H1 (cell line): ENCODE data around the gene CC2D1B. TPM values are rescaled to one million over a fixed set of nuclear protein-coding genes. Genes with fewer than 3 reads are reported as not detected.

Experiments
- CBX5 ChIP-seq: fragments of 300-800, 300-1000 bp; sonication (generic); IDR thresholded peaks from 2 replicates; pipeline ENCODE4 v1.7.1; 2016; ENCODE audit warnings: antibody characterized with exemption, low read length, low read depth
- JUN ChIP-seq: IDR thresholded peaks from 2 replicates; pipeline ENCODE4 v1.6.1; 2011; ENCODE audit warnings: low read depth, mild to moderate bottlenecking, improper control_type of control experiment, low read length
- KDM5A ChIP-seq: fragments of 200-600 bp; IDR thresholded peaks from 2 replicates; pipeline ENCODE4 v1.7.1; 2012; ENCODE audit warnings: mild to moderate bottlenecking, low read length, inconsistent platforms, mixed read lengths
- polyA plus RNA-seq, 7 experiments: library from polyadenylated mRNA; depleted of rRNA in 3 of 7; stranded (reverse) in 5 of 7; unstranded in 2 of 7; fragments of >200 nt in 5 of 7; fragments of 200-250 nt in 2 of 7; gene quantifications; 1 replicate in 5 of 7; 2 replicates in 1 of 7; 4 replicates in 1 of 7; pipeline versions ENCODE4 v1.2.1 to v1.2.3, GENCODE V29; 2011 to 2013; ENCODE audit warnings: missing spikeins in 2 of 7, mixed read lengths in 2 of 7
- total RNA-seq: library from RNA; stranded (reverse); fragmentation: NEBNext Ultra II Directional; extraction: Animal tissue kit (Norgen Biotek cat#: 25700); gene quantifications from 2 replicates; pipeline ENCODE4 v1.2.1, GENCODE V29; 2021
- TF ChIP-seq, protein P1 (sequence below): IDR thresholded peaks from 2 replicates; pipeline ENCODE4 v1.6.1; 2012; ENCODE audit warnings: inconsistent platforms

CC2D1B gene
- total and polyA plus RNA-seq, 2 of the 8 experiments (the other 6 are each of a cell fraction or from before 2014, with no cell fraction given), result 7.4 to 13.1 TPM

GRCh38 chr1:52306227-52307006 lies 59.6 kb downstream of the CC2D1B start (continued):
- TF ChIP-seq, protein P1, sequence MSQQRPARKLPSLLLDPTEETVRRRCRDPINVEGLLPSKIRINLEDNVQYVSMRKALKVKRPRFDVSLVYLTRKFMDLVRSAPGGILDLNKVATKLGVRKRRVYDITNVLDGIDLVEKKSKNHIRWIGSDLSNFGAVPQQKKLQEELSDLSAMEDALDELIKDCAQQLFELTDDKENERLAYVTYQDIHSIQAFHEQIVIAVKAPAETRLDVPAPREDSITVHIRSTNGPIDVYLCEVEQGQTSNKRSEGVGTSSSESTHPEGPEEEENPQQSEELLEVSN, result no peak
- no peak for TF ChIP-seq JUN
- no peak for TF ChIP-seq CBX5
- TF ChIP-seq KDM5A, result no peak
- TF ChIP-seq, all 59 proteins: peak for 0
